Activated T-cell treated with anti-CD3 and anti-CD28 coated beads, Interleukin-2, amount 50 U/mL, for 24 hours (primary cell): ENCODE measurements around the gene BCL6.

Experiments
- DNase-seq: peaks from one replicate; pipeline ENCODE4 v3.0.0-alpha.2; 2020
- H3K27ac Mint-ChIP-seq: 2 replicates; pipeline ENCODE4 v1.8.0; 2020; ENCODE audit warnings: mild to moderate bottlenecking, mixed read lengths
- H3K27me3 Mint-ChIP-seq: 2 replicates; pipeline ENCODE4 v1.8.0; 2020; ENCODE audit warnings: mixed read lengths
- H3K36me3 Mint-ChIP-seq: 2 replicates; pipeline ENCODE4 v1.8.0; 2020; ENCODE audit warnings: low read depth, mixed read lengths
- H3K4me1 Mint-ChIP-seq: 2 replicates; pipeline ENCODE4 v1.8.0; 2020; ENCODE audit warnings: low read depth, mixed read lengths
- H3K4me3 Mint-ChIP-seq: 2 replicates; pipeline ENCODE4 v1.8.0; 2020; ENCODE audit warnings: mild to moderate bottlenecking, moderate library complexity, mixed read lengths
- H3K9me3 Mint-ChIP-seq: 2 replicates; pipeline ENCODE4 v1.8.0; 2020; ENCODE audit warnings: mixed read lengths

BCL6 gene

GRCh38 chr3:187725224-187725623 lies 20.0 kb downstream of the BCL6 start:
- Mint-ChIP-seq H3K27me3 (no peaks in the 10 kb centered on the region), H3K27ac (no peak overlapping the region), H3K9me3 (no peaks in the 10 kb centered on the region), H3K4me1 (no peaks in the 10 kb centered on the region), H3K36me3 (peaks cover 95% of the 10 kb centered on the region), H3K4me3 (no peak overlapping the region)
- no peak for DNase-seq

- Mint-ChIP-seq H3K36me3 (peaks cover 66% of the 10 kb centered on the region), H3K9me3 (no peaks in the 10 kb centered on the region), H3K27me3 (no peaks in the 10 kb centered on the region), H3K4me3 (no peak overlapping the region), H3K27ac (no peak overlapping the region), H3K4me1 (no peaks in the 10 kb centered on the region)
- DNase-seq: no peak
Observed at GRCh38 chr3:187722206-187722612, 23.1 kb downstream of the BCL6 start.

GRCh38 chr3:187721055-187721454 lies 24.2 kb downstream of the BCL6 start:
- no peak for DNase-seq
- H3K4me3 Mint-ChIP-seq: no peak overlapping the region
- peaks cover 55% of the 10 kb centered on the region for H3K36me3 Mint-ChIP-seq
- no peaks in the 10 kb centered on the region for H3K27me3 Mint-ChIP-seq
- H3K9me3 Mint-ChIP-seq: no peaks in the 10 kb centered on the region
- H3K27ac Mint-ChIP-seq: no peak overlapping the region
- H3K4me1 Mint-ChIP-seq: no peaks in the 10 kb centered on the region

GRCh38 chr3:187720337-187720670 lies 25.0 kb downstream of the BCL6 start:
- H3K4me1 Mint-ChIP-seq: no peaks in the 10 kb centered on the region
- H3K27me3 Mint-ChIP-seq: no peaks in the 10 kb centered on the region
- H3K4me3 Mint-ChIP-seq: no peak overlapping the region
- DNase-seq: no peak
- no peak overlapping the region for H3K27ac Mint-ChIP-seq
- no peaks in the 10 kb centered on the region for H3K9me3 Mint-ChIP-seq
- H3K36me3 Mint-ChIP-seq: peaks cover 47% of the 10 kb centered on the region

GRCh38 chr3:187719628-187720336 lies 25.5 kb downstream of the BCL6 start:
- Mint-ChIP-seq H3K27ac (no peak overlapping the region), H3K36me3 (peaks cover 42% of the 10 kb centered on the region), H3K4me3 (no peak overlapping the region), H3K9me3 (no peaks in the 10 kb centered on the region), H3K4me1 (no peaks in the 10 kb centered on the region), H3K27me3 (no peaks in the 10 kb centered on the region)
- no peak for DNase-seq

GRCh38 chr3:187718802-187719201 lies 26.5 kb downstream of the BCL6 start:
- Mint-ChIP-seq H3K4me1 (peaks cover 8% of the 10 kb centered on the region), H3K4me3 (no peak overlapping the region), H3K9me3 (no peaks in the 10 kb centered on the region), H3K27me3 (no peaks in the 10 kb centered on the region), H3K27ac (no peak overlapping the region), H3K36me3 (peaks cover 32% of the 10 kb centered on the region)
- DNase-seq: no peak

- Mint-ChIP-seq H3K27me3 (no peaks in the 10 kb centered on the region), H3K9me3 (no peaks in the 10 kb centered on the region), H3K36me3 (peaks cover 20% of the 10 kb centered on the region), H3K4me1 (peaks cover 14% of the 10 kb centered on the region), H3K27ac (no peak overlapping the region), H3K4me3 (no peak overlapping the region)
- no peak for DNase-seq
Observed at GRCh38 chr3:187717572-187717971, 27.7 kb downstream of the BCL6 start.

- peak; percentile 72 for DNase-seq
- Mint-ChIP-seq H3K27ac (no peak overlapping the region), H3K9me3 (no peaks in the 10 kb centered on the region), H3K4me1 (peaks cover 14% of the 10 kb centered on the region), H3K27me3 (no peaks in the 10 kb centered on the region), H3K4me3 (no peak overlapping the region), H3K36me3 (no peaks in the 10 kb centered on the region)
Observed at GRCh38 chr3:187714404-187714979, 30.8 kb downstream of the BCL6 start.

GRCh38 chr3:187713504-187713903 lies 31.8 kb downstream of the BCL6 start:
- Mint-ChIP-seq H3K36me3 (no peaks in the 10 kb centered on the region), H3K27ac (no peak overlapping the region), H3K4me3 (no peak overlapping the region), H3K9me3 (no peaks in the 10 kb centered on the region), H3K4me1 (peaks cover 14% of the 10 kb centered on the region), H3K27me3 (no peaks in the 10 kb centered on the region)
- no peak for DNase-seq

GRCh38 chr3:187709155-187709554 lies 36.1 kb downstream of the BCL6 start:
- no peak overlapping the region for H3K27ac Mint-ChIP-seq
- no peak overlapping the region for H3K4me3 Mint-ChIP-seq
- no peak for DNase-seq
- H3K4me1 Mint-ChIP-seq: peaks cover 9% of the 10 kb centered on the region
- no peaks in the 10 kb centered on the region for H3K27me3 Mint-ChIP-seq
- no peaks in the 10 kb centered on the region for H3K36me3 Mint-ChIP-seq
- H3K9me3 Mint-ChIP-seq: no peaks in the 10 kb centered on the region

GRCh38 chr3:187708696-187709095 lies 36.6 kb downstream of the BCL6 start:
- H3K4me3 Mint-ChIP-seq: no peak overlapping the region
- H3K36me3 Mint-ChIP-seq: no peaks in the 10 kb centered on the region
- H3K27me3 Mint-ChIP-seq: no peaks in the 10 kb centered on the region
- no peak overlapping the region for H3K27ac Mint-ChIP-seq
- no peaks in the 10 kb centered on the region for H3K9me3 Mint-ChIP-seq
- no peak for DNase-seq
- peaks cover 5% of the 10 kb centered on the region for H3K4me1 Mint-ChIP-seq

- Mint-ChIP-seq H3K36me3 (no peaks in the 10 kb centered on the region), H3K27me3 (no peaks in the 10 kb centered on the region), H3K27ac (no peak overlapping the region), H3K4me3 (no peak overlapping the region), H3K4me1 (no peaks in the 10 kb centered on the region), H3K9me3 (no peaks in the 10 kb centered on the region)
- no peak for DNase-seq
Observed at GRCh38 chr3:187706971-187707370, 38.3 kb downstream of the BCL6 start.

- H3K36me3 Mint-ChIP-seq: no peaks in the 10 kb centered on the region
- H3K4me1 Mint-ChIP-seq: no peaks in the 10 kb centered on the region
- no peak overlapping the region for H3K27ac Mint-ChIP-seq
- no peak for DNase-seq
- no peaks in the 10 kb centered on the region for H3K27me3 Mint-ChIP-seq
- no peaks in the 10 kb centered on the region for H3K9me3 Mint-ChIP-seq
- H3K4me3 Mint-ChIP-seq: no peak overlapping the region
Observed at GRCh38 chr3:187705164-187705563, 40.1 kb downstream of the BCL6 start.

- Mint-ChIP-seq H3K4me3 (no peak within 1 kb of the TSS), H3K27me3 (no peaks in the 10 kb centered on the region), H3K27ac (no peak within 1 kb of the TSS), H3K4me1 (no peaks in the 10 kb centered on the region), H3K9me3 (no peaks in the 10 kb centered on the region), H3K36me3 (no peaks in the 10 kb centered on the region)
- DNase-seq: no peak
Observed at GRCh38 chr3:187702507-187703033, 42.7 kb downstream of the BCL6 start, which contains the start of gene RTP2. TSS of gene RTP2 (minus strand) at chr3:187702557. CDS start at chr3:187702128, 429 bp downstream.

- H3K9me3 Mint-ChIP-seq: no peaks in the 10 kb centered on the region
- no peaks in the 10 kb centered on the region for H3K36me3 Mint-ChIP-seq
- no peak overlapping the region for H3K4me3 Mint-ChIP-seq
- no peak for DNase-seq
- H3K27ac Mint-ChIP-seq: no peak overlapping the region
- no peaks in the 10 kb centered on the region for H3K4me1 Mint-ChIP-seq
- peaks cover 11% of the 10 kb centered on the region for H3K27me3 Mint-ChIP-seq
Observed at GRCh38 chr3:187700249-187700648, 45.0 kb downstream of the BCL6 start.
